SKM-1 treated with dmso at 0.1 percent for 144 hours (cell line): ENCODE data around the gene NSUN2.
A peak's percentile ranks its signal among the peaks of the same experiment; 100 is the strongest.
"Not testable (repeated sequence)": the region's sequence is repeated elsewhere in the genome, so short reads cannot be mapped to it uniquely, and the experiment has no call there.

Experiments used
- DNase-seq: peaks from one replicate; lab custom pipeline; 2025; ENCODE audit not compliant: unreplicated experiment; lab: John Stamatoyannopoulos, UW

NSUN2 gene

DNA sequence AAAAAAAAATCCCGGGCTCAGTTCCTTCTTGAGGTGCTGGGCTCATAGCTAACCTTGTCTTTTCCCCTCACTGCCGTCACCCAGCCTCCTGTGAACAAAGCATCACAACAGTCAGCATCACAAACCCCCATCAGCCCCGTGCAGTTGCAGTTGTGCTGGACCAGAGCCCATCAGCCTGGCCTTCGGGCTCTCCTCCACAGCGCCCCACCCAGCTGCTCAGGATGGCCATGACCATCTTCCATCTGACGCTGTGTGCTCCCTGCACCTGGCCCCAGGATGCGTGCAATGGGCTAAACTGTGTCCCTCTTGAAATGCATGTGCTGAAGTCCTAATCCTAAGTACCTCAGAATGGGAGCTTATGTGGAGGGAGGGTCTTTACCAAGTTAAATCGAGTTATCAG lies 48.1 kb downstream of the NSUN2 start:
- DNase-seq, result no peak

- no peak for DNase-seq
Measured at GRCh38 chr5:6584101-6584645, 48.7 kb downstream of the NSUN2 start.

- no peak for DNase-seq
Measured at GRCh38 chr5:6583049-6583880, 49.6 kb downstream of the NSUN2 start.

DNA sequence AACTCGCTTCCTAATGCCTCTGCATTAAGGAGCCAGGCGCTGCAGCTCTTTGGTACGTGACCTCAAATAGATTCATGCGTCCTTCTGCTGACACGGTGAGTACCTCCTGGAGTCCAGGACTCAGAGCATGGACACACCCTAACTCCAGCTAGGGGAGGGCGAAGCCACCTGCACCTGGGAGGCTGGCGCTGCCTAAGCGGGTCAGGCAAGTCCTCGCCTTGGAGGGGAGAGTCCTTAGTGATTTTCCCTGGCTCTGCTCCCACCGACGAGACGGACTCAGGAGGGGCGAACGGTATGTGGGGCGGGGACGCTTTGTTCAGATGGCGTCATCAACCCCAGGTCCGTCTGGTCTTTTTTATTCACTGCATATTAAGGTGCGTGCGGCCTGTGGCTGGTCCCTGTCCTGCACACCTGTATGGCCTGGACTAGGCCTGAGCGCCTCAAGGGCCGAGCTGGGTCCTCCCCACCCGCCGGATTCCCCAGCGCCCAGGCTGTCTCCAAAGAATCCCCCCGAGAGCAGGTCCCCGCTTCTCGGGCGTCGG lies 50.3 kb downstream of the NSUN2 start:
- no peak for DNase-seq

DNA sequence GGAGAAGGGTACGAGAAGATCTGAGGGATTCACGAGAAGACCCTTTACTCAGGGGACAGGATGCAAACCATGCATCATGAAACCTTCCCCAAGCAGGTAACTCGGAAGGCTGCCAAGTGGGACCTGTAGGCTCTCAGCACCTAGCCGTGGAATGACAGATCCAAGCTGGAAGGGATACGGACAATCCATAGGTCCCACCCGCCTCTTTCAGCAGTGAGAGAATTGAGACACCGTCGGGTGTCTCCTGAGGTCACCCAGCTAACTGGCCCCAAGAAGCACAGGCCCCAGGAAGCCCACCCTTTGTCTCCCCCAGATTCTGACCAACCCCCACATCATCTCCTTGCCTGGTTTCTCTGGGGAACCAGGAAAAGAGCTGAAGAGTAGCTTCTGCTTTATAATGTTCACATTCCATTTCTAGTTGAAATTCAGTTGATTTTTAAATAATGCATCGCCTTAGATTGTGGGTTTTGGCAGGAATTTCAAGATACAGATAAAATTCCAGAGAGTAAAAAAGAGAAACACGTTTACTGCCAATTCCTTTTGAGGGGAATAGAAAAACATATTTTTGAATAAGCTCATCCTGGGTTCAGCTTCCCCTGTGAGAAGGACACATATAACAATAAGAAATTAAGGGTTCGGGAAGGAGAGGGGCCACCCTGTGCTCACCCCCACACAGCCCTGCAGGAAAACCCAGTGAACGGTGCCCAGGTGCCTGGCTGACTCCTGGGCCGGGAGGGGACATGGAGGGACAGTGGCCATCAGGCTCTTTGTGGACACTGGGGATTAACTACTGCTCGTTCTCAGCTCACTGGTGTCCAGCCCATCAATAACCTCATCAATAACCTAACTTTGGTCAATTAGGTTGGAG lies 51.1 kb downstream of the NSUN2 start:
- DNase-seq, result no peak

GRCh38 chr5:6581090-6581489 lies 51.8 kb downstream of the NSUN2 start:
- DNase-seq, result no peak

DNA sequence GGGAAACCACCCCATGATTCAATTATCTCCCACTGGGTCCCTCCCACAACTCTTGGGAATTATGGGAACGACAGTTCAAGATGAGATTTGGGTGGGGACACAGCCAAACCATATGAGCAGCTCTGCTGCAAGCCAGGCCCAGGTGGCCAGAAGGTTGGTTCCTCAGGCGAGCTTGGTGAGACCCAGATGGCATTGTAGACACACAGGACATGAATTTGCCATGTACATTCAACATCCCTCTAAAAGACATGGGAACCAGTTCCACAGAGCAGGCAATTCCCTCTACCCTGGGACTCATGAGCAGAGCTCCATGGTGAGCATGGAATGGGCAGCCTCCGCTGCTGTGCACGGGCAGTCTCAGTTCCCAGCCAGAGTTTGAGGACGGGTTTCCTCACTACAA lies 53.3 kb downstream of the NSUN2 start:
- no peak for DNase-seq

GRCh38 chr5:6578676-6579343 lies 54.0 kb downstream of the NSUN2 start:
- DNase-seq, result no peak

DNA sequence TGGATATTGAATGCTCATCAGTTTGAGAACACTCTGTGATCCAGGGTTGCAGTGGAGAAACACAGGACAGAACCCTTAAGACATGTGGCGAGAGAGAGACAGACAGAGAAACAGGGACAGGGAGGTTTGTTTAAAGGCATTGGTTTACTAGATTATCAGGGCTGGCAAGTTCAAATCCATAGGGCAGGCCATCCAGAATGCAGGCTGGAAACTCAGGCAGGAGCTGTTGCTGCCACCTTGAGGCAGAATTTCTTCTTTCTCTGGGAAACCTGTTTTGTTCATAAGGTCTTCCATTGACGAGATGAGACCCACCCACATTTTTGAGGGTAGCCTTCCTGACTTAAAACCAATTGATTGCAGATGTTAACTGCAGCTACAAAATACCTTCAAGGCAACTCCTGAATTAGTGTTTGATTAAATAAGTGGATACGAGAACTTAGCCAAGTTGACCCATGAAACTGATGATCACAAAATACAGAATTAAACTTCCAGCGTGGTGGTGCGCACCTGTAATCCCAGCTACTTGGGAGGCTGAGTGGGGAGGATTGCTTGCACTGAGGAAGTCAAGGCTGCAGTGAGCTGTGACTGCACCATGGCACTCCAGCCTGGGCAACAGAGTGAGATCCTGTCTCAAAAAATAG lies 55.9 kb downstream of the NSUN2 start:
- DNase-seq, result peak; percentile 18

GRCh38 chr5:6574537-6575245 lies 58.2 kb downstream of the NSUN2 start:
- DNase-seq, result no peak

GRCh38 chr5:6574111-6574510 lies 58.7 kb downstream of the NSUN2 start:
- no peak for DNase-seq

DNA sequence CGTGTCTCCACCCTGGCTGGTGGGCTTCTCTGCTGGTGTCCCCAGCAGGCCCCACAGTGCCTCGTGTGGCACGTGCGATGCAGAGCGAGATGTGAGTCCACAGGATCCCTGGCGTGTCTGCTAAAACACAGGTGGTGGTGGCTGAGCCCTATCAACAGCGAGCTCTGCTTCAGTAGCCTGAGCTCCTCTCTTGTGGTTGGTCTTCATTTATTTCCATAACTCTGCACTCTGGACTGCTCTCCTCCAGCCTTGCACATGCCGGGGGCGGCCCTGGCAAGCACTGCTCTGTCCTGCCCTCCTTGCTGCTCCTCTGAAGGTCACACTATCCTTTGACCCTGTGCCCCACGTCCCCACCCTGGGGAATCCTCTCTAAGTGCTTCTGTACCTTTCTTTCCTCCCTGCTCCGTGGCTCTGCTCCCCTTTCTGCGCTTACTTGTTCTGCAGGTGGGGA lies 59.2 kb downstream of the NSUN2 start:
- no peak for DNase-seq

- DNase-seq, result no peak
Measured at GRCh38 chr5:6572825-6573380, 59.9 kb downstream of the NSUN2 start.

DNA sequence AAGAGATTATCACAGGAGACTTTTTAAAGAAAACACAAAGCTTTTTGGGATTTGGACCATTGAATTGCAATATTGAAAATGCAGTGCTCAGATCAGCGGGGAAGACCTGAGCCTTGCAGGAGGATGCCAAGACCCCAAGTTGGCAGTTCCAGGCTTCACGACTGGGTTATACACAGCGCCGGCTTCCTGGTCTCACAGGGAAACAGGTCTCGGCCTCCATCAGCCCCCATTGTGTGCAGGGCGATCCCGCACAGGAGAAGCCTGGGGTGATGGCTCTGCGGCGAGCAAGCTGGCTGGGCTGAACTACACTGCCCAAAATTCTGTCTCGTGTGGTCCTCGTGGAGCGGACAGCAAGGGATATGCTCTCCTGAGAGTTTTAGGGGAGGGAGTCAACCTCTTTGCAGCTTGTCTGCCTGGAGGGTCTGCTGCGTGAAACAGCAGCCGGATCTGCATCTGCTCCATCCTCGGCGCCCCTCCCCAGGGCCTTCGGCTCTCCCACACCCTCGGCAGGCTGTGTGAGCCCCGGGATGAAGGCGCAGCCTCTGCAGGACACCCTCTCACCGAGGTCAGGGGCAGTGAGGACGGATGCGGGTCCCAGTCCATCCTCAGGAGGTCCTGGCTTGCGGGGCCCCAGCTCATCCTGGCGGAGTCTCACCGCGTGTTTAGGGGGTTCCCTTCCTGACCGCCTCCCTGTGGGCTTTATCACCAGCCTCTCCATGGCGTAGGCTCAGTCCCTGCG lies 60.6 kb downstream of the NSUN2 start:
- DNase-seq, result no peak

DNA sequence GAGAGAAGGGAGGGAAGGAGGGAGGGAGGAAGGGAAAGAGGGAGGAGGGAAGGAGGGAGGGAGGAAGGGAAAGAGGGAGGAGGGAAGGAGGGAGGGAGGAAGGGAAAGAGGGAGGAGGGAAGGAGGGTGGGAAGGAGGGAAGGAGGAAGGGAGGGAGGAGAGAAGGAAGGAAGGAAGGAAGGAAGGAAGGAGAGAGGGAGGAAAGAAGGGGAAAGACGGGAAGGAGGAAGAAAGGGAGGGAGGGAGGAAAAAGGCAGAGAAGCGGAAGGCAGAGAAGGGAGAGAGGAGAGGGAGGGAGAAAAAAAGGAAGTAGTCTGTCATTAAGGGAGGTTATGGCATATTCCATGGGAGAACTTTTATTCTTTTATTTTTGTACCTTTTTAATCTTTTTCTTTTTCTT lies 61.2 kb downstream of the NSUN2 start:
- DNase-seq, result not testable (repeated sequence)

DNA sequence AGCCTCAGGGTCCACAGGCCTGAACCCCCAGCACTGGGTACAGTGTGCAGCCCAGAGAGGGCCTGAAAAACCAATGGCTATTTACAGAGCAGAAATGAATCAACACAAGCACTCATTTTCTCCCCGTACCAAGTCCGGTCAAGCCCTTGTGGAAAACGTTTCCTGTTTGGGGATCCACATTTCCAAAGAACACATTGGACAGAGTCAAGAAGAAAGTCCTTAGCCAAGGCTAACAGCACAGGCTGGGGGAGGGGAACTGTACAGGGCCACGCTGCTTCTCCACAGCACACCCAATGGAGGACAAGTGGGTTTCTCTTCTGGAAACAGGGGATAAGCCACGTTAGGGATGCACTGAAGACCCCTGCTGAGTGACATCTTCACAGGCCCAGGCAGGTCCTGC lies 62.3 kb downstream of the NSUN2 start:
- DNase-seq, result no peak

DNA sequence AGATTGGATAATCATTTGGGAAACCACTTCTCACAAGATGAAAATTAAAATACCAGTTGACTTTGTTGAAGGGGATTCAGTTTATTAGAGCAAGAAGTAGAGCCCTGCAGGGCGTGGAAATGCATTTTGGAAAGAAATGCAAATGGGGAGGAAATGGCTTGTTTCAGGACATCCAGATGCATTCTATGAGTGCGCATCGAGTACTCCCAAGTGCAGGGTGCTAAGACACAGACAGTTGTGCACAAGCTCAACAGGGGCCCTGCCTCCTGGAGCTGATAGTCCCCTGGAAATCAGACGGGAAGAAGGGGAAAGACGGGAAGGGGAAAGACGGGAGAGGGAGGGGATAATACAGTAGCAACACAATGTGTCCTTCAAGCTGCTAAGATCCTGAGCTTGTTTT lies 64.0 kb downstream of the NSUN2 start:
- no peak for DNase-seq

DNA sequence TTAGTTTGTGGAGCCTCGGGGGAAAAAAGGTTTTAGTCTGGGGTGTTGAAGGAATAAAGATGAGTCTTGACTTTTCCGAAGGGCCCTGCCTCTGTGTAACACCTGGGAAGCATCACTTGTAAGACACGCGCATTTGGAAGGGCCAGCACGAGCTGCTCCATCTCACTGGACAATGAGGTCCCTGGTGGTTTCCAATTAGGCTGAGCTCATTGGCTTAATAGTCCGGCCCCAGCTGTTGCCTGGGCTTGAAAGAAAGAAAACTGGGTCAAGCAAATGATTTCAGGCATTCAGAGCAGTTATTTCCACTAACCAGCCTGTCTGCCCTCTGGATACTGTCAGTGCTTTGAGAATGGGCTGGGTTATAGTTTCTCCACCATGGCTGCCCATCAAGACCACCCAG lies 64.5 kb downstream of the NSUN2 start:
- DNase-seq, result no peak

DNA sequence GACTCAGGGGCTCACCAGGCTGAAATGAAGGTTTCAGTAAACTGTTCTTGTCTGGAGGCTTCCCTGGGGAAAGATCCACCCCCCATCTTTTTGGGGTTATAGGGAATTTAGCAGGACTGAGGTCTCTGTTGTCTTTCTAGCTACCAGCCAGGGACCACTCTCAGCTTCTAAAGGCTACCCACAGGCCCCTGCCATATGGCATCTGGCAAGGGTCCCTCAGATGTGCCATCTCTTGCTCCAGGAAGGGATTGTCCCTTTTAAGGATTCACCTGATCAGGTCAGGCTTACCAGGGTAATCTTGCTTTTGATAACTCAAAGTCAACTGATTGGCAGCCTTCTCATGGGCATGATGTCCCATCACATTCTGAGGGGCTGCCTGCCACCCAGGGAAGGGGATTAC lies 65.0 kb downstream of the NSUN2 start:
- DNase-seq, result no peak
